ENCODE results near the gene RASA4.
"Not testable (repeated sequence)": the region's sequence is repeated elsewhere in the genome, so short reads cannot be mapped to it uniquely, and the experiment has no call there.

- TF ChIP-seq CTCF (conservative IDR thresholded peaks at IDR 0.05; ENCODE audit: low read depth, low read length); EZH2 (IDR thresholded peaks at IDR 0.05; ENCODE audit: borderline replicate concordance, low read depth, low read length, poor library complexity, severe bottlenecking): not testable (repeated sequence)
Observed at GRCh38 chr7:102527182-102527581, 89.4 kb downstream of the RASA4 start.

Data from A673 (cell line).